Right lung (tissue), 5 donors: ENCODE data around the gene ZBTB17. TPM values are rescaled to one million over a fixed set of nuclear protein-coding genes. Genes with fewer than 3 reads are reported as not detected.

ENCODE experiments used
- DNase-seq, 2 donors: peaks; one replicate each; pipeline ENCODE4 v3.0.0-alpha.2; 2013
- polyA plus RNA-seq, 5 donors: library from polyadenylated mRNA; unstranded; fragments of 120-200 nt; gene quantifications; one replicate each; pipeline versions ENCODE4 v1.2.1 to v1.2.3, GENCODE V29; 2013; ENCODE audit warnings: inconsistent platforms in 1 of 5, low replicate concordance in 1 of 5; ENCODE audit not compliant: insufficient read length in 5 of 5, insufficient read depth in 1 of 5

The ZBTB17 gene
- polyA plus RNA-seq, 5 donors = 27.8 to 38.2 (median 31.4) TPM

DNA sequence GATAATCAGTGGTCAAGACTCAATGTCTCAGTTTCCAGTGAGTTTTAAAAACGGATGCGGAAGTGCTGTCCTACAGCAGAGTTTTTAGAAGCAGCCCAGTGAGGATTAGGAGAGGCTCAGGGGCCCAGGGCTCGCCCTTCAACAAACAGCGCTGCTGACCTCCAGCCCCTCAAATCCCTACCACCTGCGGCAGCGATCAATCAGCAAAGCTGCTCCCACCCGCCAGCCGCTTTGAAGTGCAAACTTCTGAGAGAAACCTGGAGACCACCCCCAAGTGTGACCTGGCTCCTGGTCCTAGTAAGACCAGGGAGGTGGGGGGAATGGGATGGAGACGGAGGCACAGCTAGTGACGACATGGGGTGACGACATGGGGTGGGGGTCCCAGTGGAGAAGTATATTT is 14.4 kb downstream of the ZBTB17 start:
- no peak for DNase-seq

DNA sequence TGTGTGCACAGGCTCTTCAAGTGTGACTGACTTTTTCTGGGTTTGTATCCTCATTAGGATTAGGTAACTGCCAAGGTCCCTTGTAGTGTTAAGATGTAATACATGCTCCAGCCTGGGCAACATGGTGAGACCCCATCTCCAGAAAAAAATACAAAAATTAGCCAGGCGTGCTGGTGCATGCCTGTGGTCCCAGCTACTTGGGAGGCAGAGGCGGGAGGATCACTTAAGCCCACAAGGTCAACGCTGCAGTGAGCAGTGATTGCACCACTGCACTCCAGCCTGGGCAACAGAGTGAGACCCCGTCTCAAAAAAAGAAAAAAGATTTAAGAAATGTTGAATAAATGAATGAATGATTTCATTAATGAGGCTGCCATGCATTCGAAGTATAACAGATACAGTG is 15.1 kb downstream of the ZBTB17 start:
- DNase-seq = no peak

DNA sequence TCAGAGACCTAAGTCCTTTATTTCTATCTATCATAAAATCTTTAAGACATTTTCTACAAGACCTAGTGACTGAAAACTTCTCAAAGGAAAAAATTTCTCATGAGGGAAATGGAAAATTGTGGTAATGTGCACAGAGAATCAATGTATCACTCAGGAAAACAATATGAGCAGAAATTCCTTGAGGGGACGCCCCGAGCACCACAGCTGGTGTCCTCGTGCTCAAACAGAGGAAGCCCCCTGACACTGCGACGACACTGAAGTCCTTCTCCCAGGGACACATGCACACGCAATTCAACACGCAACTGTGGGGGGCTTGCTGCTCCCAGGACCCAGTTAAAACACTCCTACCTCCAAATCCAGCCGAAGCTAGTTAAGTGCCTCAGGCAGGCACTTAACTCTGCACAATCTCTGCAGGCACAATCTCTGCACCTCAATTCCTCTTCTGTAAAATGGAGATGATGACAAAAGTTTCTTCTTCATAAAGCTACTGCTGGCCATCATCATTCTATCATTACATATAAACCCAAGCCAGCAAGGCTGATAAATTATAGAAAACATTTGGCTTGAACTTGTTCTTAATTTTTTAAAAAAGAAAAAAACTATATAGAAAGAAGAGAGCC is 16.0 kb downstream of the ZBTB17 start:
- no peak for DNase-seq

DNA sequence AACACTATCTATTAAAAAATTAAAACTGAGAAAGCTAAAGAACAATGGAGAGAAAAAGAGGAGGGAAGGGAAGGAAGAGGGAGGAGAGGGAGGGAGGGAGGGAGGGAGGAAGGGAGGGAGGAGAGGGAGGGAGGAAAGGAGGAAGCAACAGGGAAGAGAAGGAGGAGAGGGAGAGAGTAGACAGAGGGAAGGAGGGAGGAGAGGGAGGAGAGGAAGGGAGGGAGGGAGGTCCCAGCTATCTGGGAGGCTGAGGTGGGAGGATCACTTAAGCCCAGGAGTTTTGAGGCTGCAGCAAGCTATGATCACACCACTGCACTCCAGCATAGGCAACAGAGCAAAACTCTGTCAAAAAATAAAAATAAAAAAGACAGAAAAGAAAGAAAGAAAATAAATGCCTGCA is 16.5 kb downstream of the ZBTB17 start:
- no peak for DNase-seq

DNA sequence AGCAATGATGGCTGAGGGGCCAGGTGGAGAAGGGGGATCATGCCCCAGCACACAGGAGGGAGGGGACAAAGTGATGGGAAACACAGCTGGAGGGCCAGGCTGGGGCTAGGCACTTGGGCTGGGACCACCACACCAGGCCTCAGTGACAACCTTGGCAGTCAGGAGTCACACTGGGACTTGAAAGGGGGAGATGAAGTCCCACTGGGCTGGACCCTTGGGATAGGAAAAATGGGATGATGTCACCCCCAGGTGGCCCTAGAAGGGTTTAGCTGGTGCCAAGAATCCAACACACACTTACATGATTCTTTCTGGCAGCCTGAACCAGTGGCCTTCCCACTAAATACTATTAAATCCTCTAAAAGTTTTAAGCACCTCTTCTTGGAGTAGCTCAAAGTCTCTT is 17.1 kb downstream of the ZBTB17 start:
- no peak for DNase-seq

DNA sequence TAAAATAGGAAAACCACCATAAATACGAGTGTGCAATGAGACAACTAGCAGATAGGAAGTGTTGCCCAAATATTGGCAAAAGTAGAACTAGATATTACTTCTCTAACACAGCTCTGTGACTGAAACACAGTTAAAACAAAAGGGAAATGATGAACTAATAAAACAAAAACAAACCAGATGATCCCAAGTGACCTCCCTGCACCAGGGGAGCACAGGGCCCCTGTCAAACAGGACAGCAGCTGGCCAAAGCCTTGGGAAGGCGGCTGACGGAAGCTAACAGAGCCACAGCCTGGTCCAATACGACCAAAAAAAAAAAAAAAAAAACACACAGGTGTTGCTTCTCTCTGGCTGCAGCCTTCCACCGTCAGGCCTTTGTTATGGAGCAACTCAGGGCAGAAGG is 17.8 kb downstream of the ZBTB17 start:
- no peak for DNase-seq

DNA sequence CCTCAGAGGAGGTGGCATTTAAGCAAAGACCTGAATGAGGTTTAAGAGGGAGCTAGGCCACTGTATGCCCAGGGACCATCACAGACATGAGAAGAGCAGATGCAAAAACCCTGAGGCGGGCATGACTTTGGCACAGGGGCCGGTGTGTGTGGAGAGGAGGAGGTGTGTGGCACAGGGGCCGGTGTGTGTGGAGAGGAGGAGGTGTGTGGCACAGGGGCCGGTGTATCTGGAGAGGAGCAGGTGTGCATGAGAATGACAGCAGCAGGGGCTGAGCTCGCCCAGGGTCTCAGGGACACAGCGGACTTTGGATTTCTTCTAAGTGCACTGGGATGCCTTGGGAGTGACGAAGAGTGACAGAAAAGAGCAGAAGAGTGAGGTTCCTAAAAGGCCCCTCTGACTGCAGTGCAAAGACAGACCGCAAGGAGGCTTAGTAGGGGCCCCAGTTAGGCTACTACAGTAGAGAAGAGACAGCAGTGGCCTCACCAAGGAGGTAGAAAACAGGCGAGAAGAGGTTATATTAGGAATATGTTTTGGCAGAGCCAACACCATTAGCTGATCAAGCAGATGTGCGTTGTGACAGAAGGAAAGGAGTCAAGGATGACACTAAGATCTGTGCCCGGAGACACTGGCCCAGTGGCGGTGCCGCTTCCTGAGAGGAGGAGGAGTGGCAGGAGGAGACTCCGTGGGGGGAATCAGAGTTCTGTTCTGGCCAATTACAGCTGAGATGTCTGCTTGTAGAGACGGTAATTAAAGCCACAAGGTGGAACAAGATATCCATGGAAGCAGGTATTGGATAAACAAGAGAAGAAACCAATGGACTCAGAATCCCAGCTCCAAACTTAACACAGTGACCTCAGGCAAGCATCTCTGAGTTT is 18.4 kb downstream of the ZBTB17 start:
- no peak for DNase-seq

DNA sequence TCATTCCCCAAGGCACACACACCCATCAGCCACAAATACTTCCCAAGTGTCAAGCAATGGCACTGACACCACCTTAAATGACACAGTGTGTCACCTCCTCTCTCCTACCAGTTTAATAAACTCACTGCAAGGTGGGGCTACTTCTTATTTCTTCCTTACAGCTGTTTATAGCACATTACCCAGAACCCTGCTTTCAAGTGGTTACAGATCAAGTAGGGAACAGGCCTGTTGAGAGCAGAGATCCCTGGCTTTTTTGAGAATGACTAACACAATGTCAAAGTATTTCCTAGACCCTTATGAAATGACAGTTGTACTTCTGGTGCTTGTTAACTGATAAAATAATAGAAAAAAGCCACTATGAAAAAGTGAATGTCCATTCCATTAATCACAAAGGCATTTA is 19.8 kb downstream of the ZBTB17 start:
- no peak for DNase-seq

DNA sequence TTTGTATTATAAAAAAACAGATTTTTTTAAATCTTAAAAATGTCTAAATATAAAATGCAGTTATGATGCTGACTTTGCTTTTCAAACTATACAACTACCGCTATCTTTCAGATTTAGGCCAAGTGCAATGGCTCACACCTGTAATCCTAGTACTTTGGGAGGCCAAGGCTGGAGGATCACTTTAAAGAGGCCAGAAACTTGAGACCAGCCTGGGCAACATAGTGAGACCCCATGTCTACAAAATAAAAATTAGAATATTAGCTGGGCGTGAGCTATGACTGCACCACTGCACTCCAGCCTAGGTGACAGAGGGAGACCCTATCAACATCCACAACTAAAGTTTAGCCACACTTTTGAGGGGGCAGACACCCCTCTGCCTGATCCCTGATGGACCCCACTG is 20.3 kb downstream of the ZBTB17 start:
- no peak for DNase-seq

DNA sequence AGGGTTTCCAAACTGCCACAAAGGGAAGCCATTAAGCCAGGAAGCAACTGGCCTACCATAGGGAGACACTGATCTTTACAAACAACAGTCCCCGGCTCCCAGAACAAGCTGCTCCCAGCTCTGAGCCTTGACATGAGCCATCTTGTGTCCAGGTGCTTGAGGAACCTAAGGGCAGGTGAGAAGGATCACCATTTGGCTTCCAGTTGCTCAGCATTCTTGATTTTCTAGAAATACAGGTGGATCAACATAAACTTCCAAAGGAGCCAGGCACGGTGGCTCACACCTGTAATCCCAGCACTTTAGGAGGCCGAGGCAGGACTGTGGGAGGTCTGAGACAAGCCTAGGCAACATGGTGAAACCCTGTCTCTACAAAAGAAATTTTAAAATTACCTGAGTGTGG is 21.6 kb downstream of the ZBTB17 start:
- no peak for DNase-seq

DNA sequence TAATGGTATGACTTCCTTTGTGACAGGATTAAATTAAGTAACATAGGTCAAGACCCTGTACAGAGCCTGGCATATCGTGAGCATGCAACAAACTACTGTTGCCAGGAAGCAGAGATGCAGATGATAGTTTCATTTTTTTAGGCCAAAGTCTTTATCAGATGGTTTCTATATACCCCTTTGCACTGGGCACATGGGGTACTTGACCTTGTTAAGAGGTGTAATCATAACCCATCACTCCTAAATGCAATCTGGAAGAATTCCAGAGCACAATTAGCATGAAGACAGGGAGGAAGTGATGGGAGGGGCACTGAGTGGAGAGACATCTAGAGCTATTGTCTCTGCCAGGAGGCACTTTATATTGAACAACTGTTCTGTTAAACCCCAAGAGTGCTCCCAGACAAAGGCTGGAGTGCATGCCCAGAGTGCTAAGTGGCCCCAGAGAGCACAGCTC is 22.1 kb downstream of the ZBTB17 start:
- no peak for DNase-seq

DNA sequence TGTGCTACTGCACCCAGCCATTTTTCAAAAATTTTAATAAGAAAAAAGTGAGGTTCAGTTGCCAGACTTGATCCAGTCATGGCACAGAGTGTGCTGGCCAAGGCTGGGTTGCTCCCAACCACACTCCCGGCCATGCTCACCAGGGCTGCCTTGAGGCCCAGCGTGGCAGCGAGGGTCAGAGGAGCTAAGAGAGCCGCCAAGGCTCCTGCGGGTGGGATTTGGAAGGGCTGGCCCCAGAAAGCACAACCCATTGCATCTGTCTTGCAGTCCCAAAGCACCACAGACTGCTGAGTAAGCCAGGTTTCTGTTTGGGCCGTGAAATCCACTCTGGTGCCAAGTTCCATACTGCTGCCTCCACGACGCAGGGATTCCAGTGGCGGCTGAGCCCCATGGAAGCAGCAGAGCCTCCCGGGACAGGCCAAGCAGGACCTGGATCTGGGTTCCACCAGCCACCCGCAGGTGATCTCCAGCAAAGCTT is 22.6 kb downstream of the ZBTB17 start:
- no peak for DNase-seq

DNA sequence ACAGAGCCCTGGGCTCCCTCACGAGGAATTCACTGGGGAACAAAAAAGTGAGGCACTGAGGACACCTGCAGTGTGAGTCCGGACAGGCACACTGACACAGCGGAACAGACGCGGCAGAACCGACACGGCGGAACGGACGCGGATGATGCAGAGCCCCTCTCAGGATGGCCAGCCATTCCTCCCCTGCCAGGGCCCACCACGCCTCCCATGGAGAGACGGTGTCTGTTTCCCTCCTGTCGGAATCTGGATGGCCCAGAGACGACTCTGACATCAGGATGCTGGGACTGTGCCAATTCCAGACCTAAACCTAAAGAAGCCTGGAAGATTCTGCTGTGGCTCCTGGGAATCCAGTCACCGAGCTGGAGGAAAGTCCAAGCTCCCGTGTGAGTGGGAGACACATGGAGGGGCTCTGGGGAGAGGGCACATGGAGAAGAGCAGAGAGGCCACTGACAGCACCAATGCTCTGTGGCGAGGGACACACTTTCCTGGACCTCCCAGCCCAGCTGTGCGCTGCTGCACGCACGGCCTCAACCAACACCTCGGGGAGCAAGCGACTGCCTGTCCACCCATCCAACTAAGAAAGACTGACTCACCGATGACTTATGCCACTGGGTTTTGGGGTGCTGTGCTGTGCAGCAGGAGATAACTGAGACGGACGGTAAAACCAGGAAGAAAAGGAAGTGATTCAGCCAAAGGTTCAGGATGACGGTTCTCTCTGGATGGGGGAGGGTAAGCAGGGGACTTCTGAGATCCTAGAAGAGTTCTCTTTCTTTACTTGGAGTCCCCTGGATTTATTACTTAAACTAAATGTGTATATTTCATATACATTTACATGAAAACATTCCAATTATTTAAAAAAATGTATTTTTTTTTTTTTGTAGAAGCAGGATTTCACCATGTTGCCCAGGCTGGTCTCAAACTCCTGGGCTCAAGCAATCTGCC is 23.3 kb downstream of the ZBTB17 start:
- DNase-seq = no peak

DNA sequence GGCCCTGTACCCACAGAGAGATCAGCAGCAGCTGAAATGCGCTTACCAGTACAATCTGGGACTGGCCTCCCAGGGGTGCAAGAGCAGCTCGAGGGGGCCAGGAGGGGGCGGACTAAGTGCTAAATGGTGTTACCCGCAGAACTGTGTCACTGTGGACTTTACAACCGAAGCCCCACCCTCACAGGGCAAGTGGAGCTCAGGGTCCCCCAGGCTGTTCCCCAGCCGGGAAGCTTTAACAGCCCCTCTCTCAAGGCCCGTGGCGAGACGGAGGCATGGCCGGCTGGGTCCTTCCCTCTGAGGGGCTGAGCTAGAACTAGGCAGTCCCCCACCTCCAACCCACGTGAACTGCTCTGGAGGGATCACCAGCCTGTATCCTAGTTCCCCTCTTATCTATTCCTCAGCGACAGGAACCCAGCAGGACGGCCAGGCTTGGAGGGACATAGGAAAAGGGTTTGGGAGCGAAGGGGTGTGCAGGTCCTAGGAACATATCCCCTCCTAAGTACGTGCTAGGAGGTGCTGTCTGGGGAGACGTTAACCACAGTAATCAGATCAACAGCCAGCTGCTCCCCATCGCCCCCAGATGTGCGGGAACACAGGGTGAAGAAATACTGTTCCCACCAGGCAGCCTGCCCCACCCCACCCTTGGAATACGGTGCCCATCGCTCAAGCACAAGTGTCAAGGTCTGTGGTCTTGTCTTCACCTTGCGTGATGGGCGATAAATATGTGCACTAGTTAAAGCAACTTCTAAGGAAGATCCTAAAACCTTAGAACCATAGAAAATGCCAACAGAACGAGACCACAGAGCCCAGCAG is 24.4 kb downstream of the ZBTB17 start:
- no peak for DNase-seq

DNA sequence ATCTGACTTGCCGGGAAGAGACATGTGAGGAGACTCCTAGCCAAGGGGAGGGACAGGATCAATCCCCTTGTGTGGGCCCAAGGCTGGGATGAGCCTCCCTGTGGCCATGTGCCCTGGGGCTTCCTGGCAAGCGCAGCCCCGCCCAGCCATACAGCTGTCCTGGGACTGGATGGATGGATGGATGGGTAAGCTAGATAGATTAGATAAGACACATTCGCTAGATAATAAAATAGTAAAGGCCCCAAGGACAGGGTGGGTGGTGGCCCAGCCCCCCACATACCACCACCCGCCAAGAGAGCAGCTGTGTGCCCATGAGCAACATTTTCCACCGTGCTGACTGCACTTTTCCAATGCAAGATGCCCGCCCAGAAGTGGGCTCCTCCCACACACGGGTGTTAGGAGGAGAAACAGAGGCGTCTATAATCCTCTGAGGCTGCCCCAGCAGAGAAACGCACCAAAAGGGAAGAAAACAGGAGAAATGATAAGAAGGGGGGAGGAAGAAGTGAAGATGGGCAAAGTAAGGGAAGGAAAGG is 25.1 kb downstream of the ZBTB17 start:
- DNase-seq = no peak

DNA sequence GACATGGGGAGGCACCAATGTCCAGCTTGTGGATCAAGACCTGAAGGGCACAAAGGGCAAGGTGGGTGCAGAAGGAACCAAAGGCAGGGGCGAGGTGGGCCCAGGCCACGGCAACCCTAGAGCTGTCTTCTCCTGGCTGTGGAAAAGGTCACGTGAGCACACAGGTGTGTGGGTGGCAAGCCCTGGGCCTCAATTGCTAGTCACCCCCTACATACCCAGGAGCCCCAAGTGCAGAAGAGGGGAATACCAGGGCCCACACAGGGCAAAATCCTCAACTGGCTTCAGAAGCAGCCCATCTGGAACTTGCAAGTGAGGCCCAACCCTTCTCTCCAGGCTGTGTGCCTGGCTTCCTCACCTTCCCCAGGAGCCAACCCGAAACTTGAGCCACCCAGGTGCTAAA is 25.6 kb downstream of the ZBTB17 start:
- no peak for DNase-seq

DNA sequence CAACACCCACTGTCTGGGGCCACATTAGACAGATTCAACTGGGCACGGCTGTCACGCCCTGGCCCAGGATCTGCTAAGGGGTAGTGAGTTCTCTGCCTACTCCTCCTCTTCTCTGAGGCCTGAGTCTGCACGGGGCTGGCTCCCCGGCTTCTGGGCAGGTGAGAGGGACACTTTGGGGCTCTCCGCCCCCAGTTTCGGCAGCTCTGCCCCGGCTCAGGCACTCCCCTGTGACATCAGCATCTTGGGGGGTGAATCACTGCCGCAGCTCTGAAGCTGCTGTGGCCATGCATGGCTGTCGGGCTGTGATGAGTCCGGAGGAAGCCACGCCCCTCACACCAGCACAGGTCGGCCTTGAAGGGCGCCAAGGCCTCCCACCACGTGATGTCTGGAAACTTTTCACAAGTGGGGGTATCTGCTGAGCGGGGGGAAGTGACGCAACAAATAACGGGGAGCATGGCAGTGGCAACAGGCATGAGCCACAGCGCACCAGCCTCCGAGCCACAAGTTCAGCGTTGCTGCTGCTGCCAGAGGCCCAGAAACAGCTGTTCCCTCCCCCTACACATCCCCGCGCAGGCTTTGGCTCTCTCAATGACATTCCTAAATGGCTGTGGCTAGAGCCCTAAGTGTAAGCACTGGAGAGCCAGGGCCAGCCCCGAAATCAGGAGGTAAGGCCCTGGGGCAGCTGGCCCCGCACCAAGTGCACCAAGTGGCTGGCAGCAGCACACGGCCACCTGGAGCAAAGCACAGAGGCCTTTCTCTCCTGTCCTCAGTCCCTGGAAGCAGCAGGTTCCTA is 26.3 kb downstream of the ZBTB17 start:
- peak; percentile 68 to 75 for DNase-seq

DNA sequence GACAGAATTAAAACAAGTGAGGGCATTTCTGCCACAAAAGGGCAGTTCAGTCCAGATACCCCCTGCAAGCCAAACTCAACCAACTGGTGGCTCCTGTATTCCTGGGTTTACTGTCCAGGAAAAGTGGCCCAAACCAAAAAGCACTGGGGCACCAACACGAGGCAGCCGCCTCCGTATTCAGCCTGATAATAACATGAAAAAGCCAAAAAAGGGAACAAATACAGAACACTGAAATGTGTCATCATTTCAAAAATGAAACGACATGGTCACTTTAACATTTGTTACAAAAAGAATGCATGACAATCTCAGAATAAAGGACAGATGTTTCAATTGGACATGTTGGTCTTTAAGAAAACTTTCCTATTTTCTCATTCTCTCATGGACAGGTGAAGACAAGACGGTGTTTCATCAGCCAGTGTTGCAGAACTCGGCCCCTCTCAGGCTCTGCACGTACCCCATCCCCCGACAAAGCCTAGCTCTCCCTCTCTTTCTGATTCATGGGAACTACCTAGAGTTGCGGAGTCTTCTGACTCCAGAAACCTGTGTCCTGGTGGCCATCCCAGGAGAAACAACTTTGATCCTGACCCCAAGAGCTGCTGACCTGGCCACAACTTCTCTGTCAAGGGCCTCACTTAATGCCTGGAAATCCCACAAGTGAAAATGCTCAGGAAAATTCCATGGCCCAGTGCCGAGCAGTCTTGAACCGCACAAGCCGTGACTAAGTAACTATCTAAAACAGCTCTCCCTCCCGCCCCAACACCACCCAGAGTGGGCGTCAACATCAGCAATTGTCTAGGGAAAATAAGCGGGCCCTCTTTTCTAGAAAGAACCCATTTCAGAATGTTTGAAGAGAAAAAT is 27.1 kb downstream of the ZBTB17 start:
- DNase-seq = no peak

DNA sequence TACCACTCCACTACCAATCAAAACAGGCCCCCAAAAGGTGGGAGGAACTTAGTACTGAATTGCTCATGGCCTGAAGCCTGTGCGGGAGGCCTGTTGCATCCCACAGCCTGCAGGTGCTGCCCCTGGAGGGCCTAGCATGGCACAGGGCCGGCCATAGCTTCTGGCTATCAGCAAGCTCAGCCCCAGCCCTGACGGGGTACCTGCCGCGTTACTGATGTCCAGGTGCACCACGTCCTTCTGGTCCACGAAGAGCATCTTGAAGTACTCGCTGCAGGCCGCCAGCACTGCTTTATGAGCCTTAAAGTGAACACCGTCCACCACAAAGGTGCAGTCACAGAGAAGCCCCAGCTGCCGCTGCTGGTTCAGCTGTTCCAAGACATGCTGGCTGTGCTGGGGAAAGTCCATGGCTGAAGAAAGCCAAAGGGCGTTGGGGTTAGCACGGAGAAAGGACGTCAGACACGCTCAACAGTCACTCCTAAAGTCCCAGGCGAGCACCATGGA is 27.8 kb downstream of the ZBTB17 start:
- no peak for DNase-seq
